AG10803 (cell line): ENCODE data around the gene FAM20A.

ENCODE experiments used
- DNase-seq: peaks from one replicate; pipeline ENCODE4 v3.0.0; 2010; ENCODE audit warnings: low read depth
- H3K4me3 ChIP-seq: 2 replicates; pipeline ENCODE4 v1.5.1; 2011; ENCODE audit warnings: mild to moderate bottlenecking, low read length, control low read depth
- TF ChIP-seq, protein P1 (sequence below): conservative IDR thresholded peaks from 2 replicates; pipeline ENCODE4 v1.5.1; 2011; ENCODE audit warnings: mild to moderate bottlenecking, low read length, control low read depth, inconsistent platforms

FAM20A gene

DNA sequence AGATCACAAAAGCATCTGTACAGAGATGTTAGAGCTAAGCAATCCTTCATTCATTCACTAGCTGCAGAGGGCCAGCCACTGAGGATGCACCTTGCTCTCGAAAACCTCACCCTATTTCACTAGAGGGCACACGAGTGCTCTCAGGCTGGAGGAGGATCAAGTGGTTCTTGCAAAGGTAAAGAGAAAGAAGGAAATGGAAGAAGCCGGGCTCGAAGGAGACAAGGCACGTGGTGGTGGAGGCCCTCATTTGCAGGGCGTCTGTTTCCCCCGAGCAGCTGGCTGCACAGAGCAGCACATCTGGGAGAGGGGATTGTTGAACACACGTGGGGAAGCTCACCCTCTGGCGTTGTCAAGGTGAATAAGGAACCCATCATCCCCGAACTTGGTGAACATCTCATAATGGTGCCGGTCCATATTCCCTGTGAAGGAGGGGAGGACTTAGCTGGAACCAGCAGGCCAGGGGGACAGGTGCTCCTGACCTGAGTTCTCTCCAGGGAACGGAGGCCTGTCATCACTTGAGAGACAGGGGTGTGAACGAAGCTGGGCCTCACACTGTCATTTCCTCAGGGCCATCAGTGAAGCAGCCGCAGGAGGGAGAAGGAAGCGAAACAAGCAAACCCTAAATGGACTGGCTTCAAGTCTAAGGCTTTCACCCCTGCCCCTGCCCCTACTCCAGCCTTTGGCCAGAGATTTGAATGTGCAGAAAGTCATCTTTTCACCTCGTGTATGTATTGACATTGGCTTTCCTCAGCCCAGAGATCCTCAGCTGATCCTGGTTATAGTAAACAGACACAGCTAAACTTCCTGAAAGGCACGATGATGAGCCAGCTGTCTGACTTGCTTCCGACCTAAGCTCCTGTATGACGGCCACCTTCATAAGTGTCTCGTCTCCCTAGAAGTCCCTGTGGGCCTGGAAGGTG lies 61.4 kb downstream of the FAM20A start:
- H3K4me3 ChIP-seq, result no peak overlapping the region
- DNase-seq, result peak; percentile 44
- TF ChIP-seq, protein P1, sequence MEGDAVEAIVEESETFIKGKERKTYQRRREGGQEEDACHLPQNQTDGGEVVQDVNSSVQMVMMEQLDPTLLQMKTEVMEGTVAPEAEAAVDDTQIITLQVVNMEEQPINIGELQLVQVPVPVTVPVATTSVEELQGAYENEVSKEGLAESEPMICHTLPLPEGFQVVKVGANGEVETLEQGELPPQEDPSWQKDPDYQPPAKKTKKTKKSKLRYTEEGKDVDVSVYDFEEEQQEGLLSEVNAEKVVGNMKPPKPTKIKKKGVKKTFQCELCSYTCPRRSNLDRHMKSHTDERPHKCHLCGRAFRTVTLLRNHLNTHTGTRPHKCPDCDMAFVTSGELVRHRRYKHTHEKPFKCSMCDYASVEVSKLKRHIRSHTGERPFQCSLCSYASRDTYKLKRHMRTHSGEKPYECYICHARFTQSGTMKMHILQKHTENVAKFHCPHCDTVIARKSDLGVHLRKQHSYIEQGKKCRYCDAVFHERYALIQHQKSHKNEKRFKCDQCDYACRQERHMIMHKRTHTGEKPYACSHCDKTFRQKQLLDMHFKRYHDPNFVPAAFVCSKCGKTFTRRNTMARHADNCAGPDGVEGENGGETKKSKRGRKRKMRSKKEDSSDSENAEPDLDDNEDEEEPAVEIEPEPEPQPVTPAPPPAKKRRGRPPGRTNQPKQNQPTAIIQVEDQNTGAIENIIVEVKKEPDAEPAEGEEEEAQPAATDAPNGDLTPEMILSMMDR, result peak; percentile 53

DNA sequence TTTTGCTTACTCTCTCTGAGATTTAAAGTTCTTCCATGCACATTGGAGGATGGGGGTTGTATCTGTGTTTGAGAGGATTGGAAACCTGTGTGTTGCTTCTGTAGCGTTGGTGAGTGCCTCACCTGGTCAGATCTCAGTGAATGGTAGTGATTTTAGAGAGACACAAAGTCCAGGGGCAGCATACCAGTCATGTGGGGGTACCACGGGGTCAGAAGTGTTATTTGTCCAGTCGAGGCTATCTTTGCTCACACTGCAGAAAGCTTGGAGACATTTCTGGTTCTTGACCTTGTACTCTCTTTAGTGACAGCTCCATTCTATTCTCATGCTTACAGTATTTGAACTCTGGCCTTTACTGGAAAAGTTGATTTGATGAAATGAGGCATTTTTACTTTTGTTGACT lies 65.2 kb downstream of the FAM20A start:
- TF ChIP-seq, protein P1, result no peak
- no peak overlapping the region for H3K4me3 ChIP-seq

DNA sequence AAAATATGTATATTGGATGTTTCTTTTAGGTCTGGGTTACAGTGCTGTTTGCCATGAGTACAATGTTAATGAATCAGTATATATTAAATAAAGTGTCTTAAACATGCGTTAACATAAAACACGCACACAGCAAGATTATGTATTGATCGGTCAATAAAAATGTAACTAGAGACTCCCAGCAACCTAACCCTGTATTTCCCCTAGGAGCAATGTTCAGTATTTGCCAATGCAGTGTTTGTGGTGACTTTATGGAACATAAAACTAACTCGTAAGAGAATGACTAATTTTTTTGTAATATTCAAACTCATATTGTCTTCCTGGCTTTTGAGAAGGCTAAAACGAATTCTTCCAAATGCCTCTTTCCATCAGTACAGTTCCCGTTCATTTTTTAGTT lies 66.5 kb downstream of the FAM20A start:
- DNase-seq, result no peak

More for the DNA sequence above, 65.2 kb downstream of the FAM20A start:
- DNase-seq, result no peak

DNA sequence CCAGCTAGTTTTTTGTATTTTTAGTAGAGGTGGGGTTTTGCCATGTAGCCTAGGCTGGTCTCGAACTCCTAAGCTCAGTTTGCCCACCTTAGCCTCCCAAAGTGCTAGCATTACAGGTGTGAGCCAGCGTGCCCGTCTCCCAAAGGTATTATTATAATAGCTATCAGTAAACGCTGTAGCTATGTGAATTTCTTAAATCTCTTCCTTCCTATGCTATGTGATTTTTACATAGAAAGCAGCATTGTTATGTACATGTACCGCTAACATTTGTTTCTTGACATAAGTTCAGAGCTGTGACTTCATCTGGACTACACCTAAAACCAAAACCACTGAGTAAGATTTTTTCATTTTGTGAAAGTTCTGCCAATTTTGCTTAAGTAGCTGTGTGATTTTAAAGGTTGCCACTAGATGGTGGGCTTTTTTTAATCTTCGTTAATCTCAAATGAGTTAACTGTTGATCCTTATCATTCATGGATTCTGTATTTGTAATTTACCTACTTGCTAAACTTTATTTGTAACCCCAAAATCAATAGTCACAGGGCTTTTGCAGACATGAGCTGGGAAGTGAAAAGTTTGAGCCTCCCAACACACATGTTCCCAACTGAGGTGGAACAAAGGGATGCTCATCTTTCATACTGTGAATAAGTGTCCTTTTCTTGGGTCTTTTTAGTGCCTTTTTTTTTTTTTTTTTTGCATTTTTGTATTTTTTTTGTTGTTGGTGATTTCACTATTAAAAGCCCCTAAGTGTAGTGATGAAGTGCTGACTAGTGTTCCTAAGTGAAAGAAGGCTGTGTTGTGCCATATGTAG lies 67.1 kb downstream of the FAM20A start:
- DNase-seq, result peak; percentile 81
- no peak overlapping the region for H3K4me3 ChIP-seq
- TF ChIP-seq, protein P1, result peak; percentile 65

More for the DNA sequence above, 66.5 kb downstream of the FAM20A start:
- TF ChIP-seq, protein P1, result no peak
- H3K4me3 ChIP-seq, result no peak overlapping the region

DNA sequence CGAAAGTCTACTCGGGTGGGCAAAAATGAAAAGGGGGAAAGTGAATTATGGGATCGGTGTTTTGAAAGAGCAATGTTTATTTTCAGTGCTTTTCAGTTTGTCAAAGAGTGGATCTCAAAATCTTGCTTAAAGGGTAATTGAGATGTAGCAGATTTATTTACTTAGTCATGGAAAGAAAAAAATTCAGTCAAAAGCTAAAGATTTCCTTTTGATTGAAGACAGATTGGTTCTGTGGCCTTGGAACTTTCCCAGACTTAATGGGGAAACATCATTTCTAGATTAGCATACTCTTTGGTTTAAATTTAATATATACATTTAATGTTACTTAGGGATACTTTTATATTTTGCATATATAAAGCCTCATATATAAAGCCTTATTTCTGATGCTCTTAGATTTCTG lies 68.3 kb downstream of the FAM20A start:
- TF ChIP-seq, protein P1, result no peak
- H3K4me3 ChIP-seq, result no peak overlapping the region
- no peak for DNase-seq

DNA sequence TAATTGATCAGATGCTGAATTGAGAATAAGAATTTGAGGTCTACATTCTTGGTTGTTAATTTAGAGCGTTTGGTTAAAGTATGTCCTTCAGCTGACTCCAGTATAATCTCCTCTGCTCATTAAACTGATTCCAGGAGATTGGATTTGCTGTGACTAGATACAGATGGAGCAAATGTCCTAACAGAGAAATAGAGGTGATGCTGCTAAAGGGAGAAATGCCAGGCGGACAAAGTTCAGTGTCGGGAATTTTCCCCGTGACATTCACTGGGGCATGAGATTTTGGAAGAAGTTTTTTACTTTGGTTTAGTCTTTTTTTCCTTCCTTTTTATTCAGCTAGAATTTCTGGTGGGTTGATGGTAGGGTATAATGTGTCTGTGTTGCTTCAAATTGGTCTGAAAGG lies 69.9 kb downstream of the FAM20A start:
- no peak overlapping the region for H3K4me3 ChIP-seq
- TF ChIP-seq, protein P1, result no peak
- DNase-seq, result no peak
